Urinary bladder (tissue), 4 donors: Measurements from ENCODE around the gene KCNK3. TPM values are rescaled to one million over a fixed set of nuclear protein-coding genes. Genes with fewer than 3 reads are reported as not detected.

Experiments
- DNase-seq: peaks from one replicate; pipeline ENCODE4 v3.0.0-alpha.2; 2015; ENCODE audit errors: extremely low spot score
- H3K27ac ChIP-seq: one replicate; pipeline ENCODE4 v1.5.1; 2013; ENCODE audit warnings: low read depth, mild to moderate bottlenecking, moderate library complexity
- H3K36me3 ChIP-seq: one replicate; pipeline ENCODE4 v1.6.1; 2013; ENCODE audit warnings: mild to moderate bottlenecking, moderate library complexity; ENCODE audit not compliant: insufficient read depth
- H3K4me1 ChIP-seq: one replicate; pipeline ENCODE4 v1.6.1; 2013; ENCODE audit warnings: mild to moderate bottlenecking, moderate library complexity; ENCODE audit not compliant: insufficient read depth
- H3K4me3 ChIP-seq: one replicate; pipeline ENCODE4 v1.5.1; 2013; ENCODE audit warnings: low read depth, low read length
- WGBS: extraction: QIAGEN DNeasy Blood & Tissue Kit; methylation state at CpG from one replicate; pipeline ENCODE4 v1.1.7; 2013; 5-methylcytosine and 5-hydroxymethylcytosine counted together
- polyA plus RNA-seq: library from polyadenylated mRNA; stranded (reverse); fragments of 200-250 nt; gene quantifications from one replicate; pipeline ENCODE4 v1.2.3, GENCODE V29; 2013
- total RNA-seq: library from RNA; depleted of rRNA; stranded (reverse); fragments of >200 nt; gene quantifications from one replicate; pipeline ENCODE4 v1.2.3, GENCODE V29; 2014
- donor health status: healthy with polysubstance abuse.
- donor health status: healthy.

Gene KCNK3
- total and polyA plus RNA-seq, 2 donors, result 4.7 to 11.4 TPM

DNA sequence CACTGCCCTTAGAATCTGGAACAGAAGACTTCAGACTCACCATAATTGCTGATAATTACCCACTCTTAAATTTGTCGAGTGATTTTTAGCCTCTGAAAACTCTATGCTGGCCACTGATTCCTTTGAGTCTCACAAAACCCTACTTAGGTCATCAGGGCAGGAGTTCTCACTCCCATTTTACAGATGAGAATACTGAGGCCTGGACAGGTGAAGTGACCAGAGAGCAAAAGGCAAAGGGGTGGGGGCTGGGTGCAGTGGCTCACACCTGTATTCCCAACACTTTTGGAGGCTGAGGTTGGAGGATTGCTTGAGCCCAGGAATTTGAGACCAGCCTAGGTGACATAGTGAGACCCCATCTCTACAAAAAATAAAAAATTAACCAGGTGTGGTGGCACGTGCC, 36.8 kb downstream of the KCNK3 start:
- Histone ChIP-seq H3K27ac (no peak overlapping the region), H3K36me3 (no peaks in the 10 kb centered on the region), H3K4me3 (no peak overlapping the region), H3K4me1 (no peaks in the 10 kb centered on the region)
- 92% methylated on average over 2 of the region's 2 CpGs for WGBS
- DNase-seq, result no peak

- Histone ChIP-seq H3K4me3 (no peak overlapping the region), H3K36me3 (no peaks in the 10 kb centered on the region), H3K4me1 (no peaks in the 10 kb centered on the region), H3K27ac (no peak overlapping the region)
- no peak for DNase-seq
- WGBS, result 64% methylated on average over 19 of the region's 19 CpGs
Observed at GRCh38 chr2:26730549-26731344, 38.2 kb downstream of the KCNK3 start.

DNA sequence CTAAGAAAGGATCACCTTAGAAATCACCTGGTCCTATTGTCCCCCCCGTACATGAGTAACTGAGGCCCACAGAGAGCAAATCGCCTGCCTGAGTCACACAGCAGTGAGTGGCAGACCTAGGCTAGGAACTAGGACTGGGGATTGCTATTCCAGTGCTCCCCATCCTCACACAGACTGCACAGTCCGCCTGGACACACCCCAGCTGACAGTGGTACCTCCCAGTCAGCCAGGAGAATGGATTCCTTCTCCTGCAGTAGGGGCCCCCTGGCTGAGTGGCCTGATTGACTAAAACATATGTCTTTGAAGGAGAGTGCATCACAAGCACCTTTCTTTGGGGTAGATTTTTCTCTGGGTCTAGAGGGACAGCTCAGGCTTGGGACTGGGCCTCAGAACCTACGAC, 39.2 kb downstream of the KCNK3 start:
- 89% methylated on average over 4 of the region's 4 CpGs for WGBS
- no peaks in the 10 kb centered on the region for H3K4me1 ChIP-seq
- DNase-seq, result no peak

GRCh38 chr2:26732446-26732845, 39.9 kb downstream of the KCNK3 start:
- 92% methylated on average over 3 of the region's 3 CpGs for WGBS

More for the DNA sequence above, 39.2 kb downstream of the KCNK3 start:
- no peaks in the 10 kb centered on the region for H3K36me3 ChIP-seq
- no peak overlapping the region for H3K27ac ChIP-seq
- no peak overlapping the region for H3K4me3 ChIP-seq

DNA sequence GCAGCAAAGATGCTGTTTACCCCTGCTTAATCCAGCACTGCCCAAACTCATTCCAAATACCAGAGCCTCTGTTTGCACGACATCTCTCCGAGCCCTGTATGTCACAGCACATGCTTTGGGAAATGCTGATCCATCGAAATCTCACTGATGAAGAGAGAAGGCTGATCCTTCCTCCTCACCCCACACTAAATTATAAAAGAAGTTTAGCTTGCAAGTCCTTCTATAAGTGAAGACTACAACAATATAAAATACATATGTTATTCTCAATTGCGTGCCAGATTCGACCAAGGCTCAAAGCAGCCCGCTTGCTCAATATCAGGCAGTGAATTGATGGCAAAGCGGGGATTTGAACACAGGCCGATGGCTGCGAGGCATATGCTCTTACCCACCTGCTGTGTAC, 40.9 kb downstream of the KCNK3 start:
- Histone ChIP-seq H3K36me3 (no peaks in the 10 kb centered on the region), H3K4me1 (no peaks in the 10 kb centered on the region), H3K27ac (no peak overlapping the region), H3K4me3 (no peak overlapping the region)
- no peak for DNase-seq
- 82% methylated on average over 9 of the region's 9 CpGs for WGBS

More at GRCh38 chr2:26732446-26732845, 39.9 kb downstream of the KCNK3 start:
- Histone ChIP-seq H3K4me1 (no peaks in the 10 kb centered on the region), H3K27ac (no peak overlapping the region), H3K4me3 (no peak overlapping the region), H3K36me3 (no peaks in the 10 kb centered on the region)
- no peak for DNase-seq

DNA sequence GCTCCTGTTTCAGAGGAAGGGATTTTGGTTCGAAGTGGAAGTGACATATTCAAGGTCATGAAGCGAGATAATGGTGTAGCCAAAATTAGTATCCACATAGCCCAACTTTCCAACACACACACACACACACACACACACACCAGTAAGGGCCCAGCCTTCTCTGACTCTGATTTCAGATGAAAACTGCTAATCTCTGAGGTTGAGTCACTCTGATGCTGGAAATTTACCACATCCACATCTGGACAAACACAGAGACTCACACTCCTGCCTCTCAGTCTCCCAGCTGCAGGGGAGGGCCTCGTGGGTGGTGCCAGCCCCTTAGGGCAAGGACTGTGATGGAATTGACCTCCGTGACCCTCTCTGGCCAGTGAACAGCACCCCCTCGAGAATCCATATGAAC, 42.6 kb downstream of the KCNK3 start:
- DNase-seq, result no peak
- H3K4me1 ChIP-seq, result no peaks in the 10 kb centered on the region
- WGBS, result 41% methylated on average over 5 of the region's 5 CpGs
- no peak overlapping the region for H3K4me3 ChIP-seq
- H3K36me3 ChIP-seq, result no peaks in the 10 kb centered on the region
- no peak overlapping the region for H3K27ac ChIP-seq

DNA sequence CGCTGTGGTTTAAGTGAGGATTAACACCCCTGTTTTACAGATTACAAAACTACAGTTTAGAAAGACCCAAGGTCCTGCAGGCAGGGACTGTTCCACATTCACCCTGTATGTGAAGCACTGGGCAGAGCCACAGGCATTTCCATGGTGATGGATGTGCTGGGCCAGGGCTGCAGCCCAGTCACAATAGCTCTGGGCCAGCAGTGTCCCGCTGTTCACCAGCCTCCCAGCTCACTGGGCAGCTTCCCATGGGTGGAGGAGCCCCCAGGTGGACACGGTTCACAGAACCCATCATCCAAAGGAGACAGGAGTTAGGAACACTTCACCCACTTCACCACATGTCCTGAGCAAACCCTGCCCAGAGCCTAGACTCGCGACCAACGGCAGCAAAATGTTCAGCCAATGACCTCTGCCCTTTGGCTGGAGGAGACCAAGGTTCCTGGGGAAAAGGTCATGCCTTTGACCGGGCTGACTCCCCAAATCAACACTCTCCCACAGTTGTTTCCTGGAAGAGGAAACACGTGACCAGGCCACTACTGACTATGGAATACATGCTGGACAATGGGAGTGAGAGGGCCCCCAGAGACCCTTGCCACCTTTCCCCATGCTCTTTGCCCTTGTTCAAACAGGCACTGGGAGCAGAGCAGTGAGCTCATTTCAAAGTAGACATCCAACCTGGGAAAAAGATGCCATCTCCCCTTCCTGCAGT, 43.5 kb downstream of the KCNK3 start:
- H3K27ac ChIP-seq, result no peak overlapping the region
- no peaks in the 10 kb centered on the region for H3K4me1 ChIP-seq
- no peak for DNase-seq
- WGBS, result 63% methylated on average over 8 of the region's 8 CpGs
- no peak overlapping the region for H3K4me3 ChIP-seq
- H3K36me3 ChIP-seq, result no peaks in the 10 kb centered on the region

- 83% methylated on average over 4 of the region's 4 CpGs for WGBS
- Histone ChIP-seq H3K4me3 (no peak overlapping the region), H3K4me1 (no peaks in the 10 kb centered on the region), H3K27ac (no peak overlapping the region), H3K36me3 (no peaks in the 10 kb centered on the region)
- DNase-seq, result no peak
Observed at GRCh38 chr2:26737221-26737620, 44.7 kb downstream of the KCNK3 start.

GRCh38 chr2:26738481-26738880, 46.0 kb downstream of the KCNK3 start:
- DNase-seq, result no peak
- no peak overlapping the region for H3K4me3 ChIP-seq
- H3K27ac ChIP-seq, result no peak overlapping the region
- no peaks in the 10 kb centered on the region for H3K36me3 ChIP-seq
- no peaks in the 10 kb centered on the region for H3K4me1 ChIP-seq
- WGBS, result 87% methylated on average over 4 of the region's 4 CpGs

DNA sequence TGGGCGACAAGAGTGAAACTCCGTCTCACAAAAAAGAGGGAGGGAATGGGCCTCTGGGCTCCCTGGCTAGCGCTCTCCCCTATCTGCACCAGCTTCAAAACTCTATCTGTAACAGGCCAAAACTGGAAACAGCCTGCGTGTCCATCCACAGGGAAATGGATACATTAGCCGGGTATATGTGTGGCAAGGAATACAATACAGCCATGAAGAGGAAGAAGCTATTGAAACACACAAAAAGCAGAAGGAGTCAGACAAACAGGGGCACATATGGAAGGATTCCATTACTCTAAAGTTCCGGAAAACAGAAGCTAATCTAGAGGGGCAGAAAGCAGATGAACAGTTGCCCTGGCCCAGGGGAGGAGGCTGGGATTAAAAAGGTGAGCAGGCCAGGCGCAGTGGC, 47.0 kb downstream of the KCNK3 start:
- DNase-seq, result no peak
- H3K4me3 ChIP-seq, result no peak overlapping the region
- no peaks in the 10 kb centered on the region for H3K36me3 ChIP-seq
- no peaks in the 10 kb centered on the region for H3K4me1 ChIP-seq
- 98% methylated on average over 7 of the region's 7 CpGs for WGBS
- H3K27ac ChIP-seq, result no peak overlapping the region

- DNase-seq, result no peak
- Histone ChIP-seq H3K36me3 (no peaks in the 10 kb centered on the region), H3K27ac (no peak overlapping the region), H3K4me1 (no peaks in the 10 kb centered on the region), H3K4me3 (no peak overlapping the region)
- 77% methylated on average over 6 of the region's 6 CpGs for WGBS
Observed at GRCh38 chr2:26740346-26740745, 47.8 kb downstream of the KCNK3 start.

DNA sequence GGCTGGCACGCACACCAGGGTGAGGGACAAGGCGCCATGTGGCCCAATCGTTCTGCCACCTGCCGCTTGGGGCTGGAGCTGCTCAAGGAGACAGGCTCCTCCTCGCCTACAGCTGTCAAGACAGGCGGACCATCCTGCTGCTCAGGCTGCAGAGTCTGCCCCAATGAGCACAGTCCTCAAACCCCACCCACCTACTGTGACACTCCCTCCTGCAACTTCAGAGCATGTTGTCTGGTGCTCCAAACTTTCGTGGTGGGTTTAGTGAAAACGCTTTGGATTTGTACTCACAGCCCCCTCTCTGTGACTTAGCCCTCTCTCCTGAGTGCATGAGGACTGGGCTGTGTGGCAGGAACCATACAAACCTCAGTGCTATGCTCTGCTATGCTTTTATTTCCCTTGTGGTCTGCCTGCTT, 48.4 kb downstream of the KCNK3 start:
- WGBS, result 34% methylated on average over 8 of the region's 8 CpGs
- no peak for DNase-seq
- no peaks in the 10 kb centered on the region for H3K36me3 ChIP-seq
- H3K27ac ChIP-seq, result no peak overlapping the region
- H3K4me1 ChIP-seq, result no peaks in the 10 kb centered on the region
- no peak overlapping the region for H3K4me3 ChIP-seq

DNA sequence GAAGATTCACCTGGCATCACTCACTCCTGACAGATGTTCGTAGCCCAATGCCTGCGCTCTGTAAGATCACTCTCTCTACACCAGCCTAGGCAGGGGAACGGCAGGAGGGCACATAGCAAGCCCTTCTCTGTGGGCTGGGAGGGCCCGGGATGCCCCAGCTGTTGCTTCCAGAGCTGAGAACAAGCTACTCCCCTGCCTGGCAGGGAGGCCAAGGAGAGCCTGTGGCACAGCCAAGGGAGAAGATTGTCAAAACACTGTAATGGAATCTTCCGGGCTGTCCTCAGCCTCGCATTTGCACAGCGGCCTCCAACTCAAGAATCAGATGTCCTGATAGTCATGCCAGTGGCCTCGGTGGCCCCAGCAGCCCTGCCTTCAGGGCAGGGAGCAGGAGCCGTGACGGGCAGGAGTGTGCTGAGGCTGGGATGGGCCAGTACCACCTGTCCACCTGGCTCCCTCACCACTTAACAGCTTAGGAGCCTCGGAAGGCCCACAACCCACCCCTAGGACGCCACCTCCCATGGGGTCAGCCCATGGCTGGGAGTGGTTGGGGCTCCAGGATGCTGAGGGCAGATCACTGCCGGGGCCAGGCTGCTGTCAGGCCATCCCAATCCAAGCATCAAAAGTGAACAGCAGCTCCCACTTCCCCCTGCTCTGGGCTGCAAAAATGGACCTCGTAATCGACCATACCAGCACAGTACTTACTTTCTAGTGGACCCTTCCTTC, 49.7 kb downstream of the KCNK3 start:
- DNase-seq, result no peak
- no peak overlapping the region for H3K27ac ChIP-seq
- H3K36me3 ChIP-seq, result no peaks in the 10 kb centered on the region
- WGBS, result 91% methylated on average over 15 of the region's 15 CpGs
- no peaks in the 10 kb centered on the region for H3K4me1 ChIP-seq
- H3K4me3 ChIP-seq, result no peak overlapping the region

GRCh38 chr2:26743852-26744251, 51.3 kb downstream of the KCNK3 start:
- 90% methylated on average over 3 of the region's 3 CpGs for WGBS
- Histone ChIP-seq H3K4me1 (no peaks in the 10 kb centered on the region), H3K4me3 (no peak overlapping the region), H3K27ac (no peak overlapping the region), H3K36me3 (no peaks in the 10 kb centered on the region)
- DNase-seq, result no peak
